ENCODE data around the gene TTC28.

The TTC28 gene

GRCh38 chr22:28346308-28346707 lies 333.3 kb downstream of the TTC28 start:
- H3K9me3 Mint-ChIP-seq = peaks cover under 1% of the 10 kb centered on the region
- H3K27ac Mint-ChIP-seq = peak overlapping the region; percentile 1
- H3K4me1 Mint-ChIP-seq = peaks cover 14% of the 10 kb centered on the region
- H3K27me3 Mint-ChIP-seq (ENCODE audit: low read depth, poor library complexity) = no peaks in the 10 kb centered on the region
- no peak for DNase-seq
- TF ChIP-seq CTCF (IDR thresholded peaks at IDR 0.05) = no peak
- H3K36me3 Mint-ChIP-seq (ENCODE audit: low read depth) = peaks cover 4% of the 10 kb centered on the region
- H3K4me3 Mint-ChIP-seq = no peak overlapping the region

- Mint-ChIP-seq H3K4me3 (no peak overlapping the region), H3K4me1 (peaks cover 14% of the 10 kb centered on the region), H3K36me3 (ENCODE audit: low read depth) (peaks cover 16% of the 10 kb centered on the region), H3K27me3 (ENCODE audit: low read depth, poor library complexity) (no peaks in the 10 kb centered on the region), H3K9me3 (peaks cover 11% of the 10 kb centered on the region), H3K27ac (no peak overlapping the region)
- TF ChIP-seq CTCF (IDR thresholded peaks at IDR 0.05) = no peak
- no peak for DNase-seq
These were observed 334.5 kb downstream of the TTC28 start for GRCh38 chr22:28344918-28345703.

GRCh38 chr22:28341001-28341400 lies 338.6 kb downstream of the TTC28 start:
- Mint-ChIP-seq H3K9me3 (peaks cover 49% of the 10 kb centered on the region), H3K36me3 (ENCODE audit: low read depth) (peaks cover 34% of the 10 kb centered on the region), H3K27ac (no peak overlapping the region), H3K4me1 (peaks cover 13% of the 10 kb centered on the region), H3K27me3 (ENCODE audit: low read depth, poor library complexity) (peaks cover 7% of the 10 kb centered on the region), H3K4me3 (no peak overlapping the region)
- DNase-seq = no peak
- no peak for TF ChIP-seq CTCF (IDR thresholded peaks at IDR 0.05)

DNA sequence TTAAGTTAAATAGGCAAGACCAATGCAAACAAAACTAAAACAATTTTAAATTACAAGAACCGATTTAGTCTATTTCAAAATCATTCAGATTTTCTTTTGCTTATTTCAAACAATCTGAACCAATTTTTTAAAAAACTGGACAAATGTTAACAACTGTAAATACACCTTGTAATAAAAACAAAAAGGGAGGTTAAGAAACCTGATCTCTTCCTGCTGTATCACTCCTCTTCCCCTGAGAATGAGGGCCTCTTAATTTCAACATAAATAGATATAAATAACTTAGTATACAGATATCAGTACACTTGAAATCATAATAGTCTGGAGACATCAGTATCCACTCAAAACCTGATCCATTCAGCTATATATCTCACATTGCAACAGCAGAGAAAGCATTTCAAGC lies 346.6 kb downstream of the TTC28 start:
- Mint-ChIP-seq H3K9me3 (peaks cover 34% of the 10 kb centered on the region), H3K27ac (no peak overlapping the region), H3K4me3 (peak overlapping the region; percentile 67), H3K27me3 (ENCODE audit: low read depth, poor library complexity) (no peaks in the 10 kb centered on the region), H3K36me3 (ENCODE audit: low read depth) (peaks cover 13% of the 10 kb centered on the region), H3K4me1 (peaks cover 42% of the 10 kb centered on the region)
- TF ChIP-seq CTCF (IDR thresholded peaks at IDR 0.05) = no peak
- no peak for DNase-seq

GRCh38 chr22:28332410-28332809 lies 347.2 kb downstream of the TTC28 start:
- Mint-ChIP-seq H3K27ac (no peak overlapping the region), H3K4me1 (peaks cover 42% of the 10 kb centered on the region), H3K9me3 (peaks cover 29% of the 10 kb centered on the region), H3K27me3 (ENCODE audit: low read depth, poor library complexity) (no peaks in the 10 kb centered on the region), H3K36me3 (ENCODE audit: low read depth) (peaks cover 11% of the 10 kb centered on the region), H3K4me3 (peak overlapping the region; percentile 67)
- DNase-seq = no peak
- no peak for TF ChIP-seq CTCF (IDR thresholded peaks at IDR 0.05)

- Mint-ChIP-seq H3K27me3 (ENCODE audit: low read depth, poor library complexity) (no peaks in the 10 kb centered on the region), H3K4me3 (no peak overlapping the region), H3K4me1 (peaks cover 42% of the 10 kb centered on the region), H3K36me3 (ENCODE audit: low read depth) (peaks cover 11% of the 10 kb centered on the region), H3K27ac (peak overlapping the region; percentile 8), H3K9me3 (peaks cover 24% of the 10 kb centered on the region)
- TF ChIP-seq CTCF (IDR thresholded peaks at IDR 0.05) = no peak
- DNase-seq = no peak
These were observed 347.9 kb downstream of the TTC28 start for GRCh38 chr22:28331695-28332094.
